ENCODE measurements around the gene SAXO1.

GRCh38 chr9:19074229-19074628 lies 41.2 kb upstream of the SAXO1 start:
- TF ChIP-seq CTCF (IDR thresholded peaks at IDR 0.05) (no peak), EZH2 (IDR thresholded peaks at IDR 0.05) (no peak), EZH2phosphoT487 (IDR thresholded peaks at IDR 0.05) (no peak)

Data from neural progenitor cell (in vitro differentiated cells).